Renal pelvis (tissue), 4 donors: Measurements from ENCODE around the gene RP2. TPM values are rescaled to one million over a fixed set of nuclear protein-coding genes. Genes with fewer than 3 reads are reported as not detected.
A peak's percentile ranks its signal among the peaks of the same experiment; 100 is the strongest.

Experiments used
- DNase-seq: peaks from one replicate; pipeline ENCODE4 v3.0.0-alpha.2; 2013
- polyA plus RNA-seq, 3 donors: library from polyadenylated mRNA; unstranded; fragments of 120-200 nt; gene quantifications; one replicate each; pipeline ENCODE4 v1.2.1, GENCODE V29; 2013; ENCODE audit not compliant: insufficient read length in 3 of 3

RP2 gene
- polyA plus RNA-seq, 3 donors, result 10.8 to 13.2 (median 12.5) TPM

GRCh38 chrX:46837558-46838485 lies 979 bp downstream of the RP2 start:
- peak; percentile 14 for DNase-seq

GRCh38 chrX:46838486-46838870 lies 1.6 kb downstream of the RP2 start:
- no peak for DNase-seq

- DNase-seq, result no peak
Observed at GRCh38 chrX:46838974-46839480, 2.2 kb downstream of the RP2 start.

- no peak for DNase-seq
Observed at GRCh38 chrX:46840946-46841345, 4.1 kb downstream of the RP2 start.

DNA sequence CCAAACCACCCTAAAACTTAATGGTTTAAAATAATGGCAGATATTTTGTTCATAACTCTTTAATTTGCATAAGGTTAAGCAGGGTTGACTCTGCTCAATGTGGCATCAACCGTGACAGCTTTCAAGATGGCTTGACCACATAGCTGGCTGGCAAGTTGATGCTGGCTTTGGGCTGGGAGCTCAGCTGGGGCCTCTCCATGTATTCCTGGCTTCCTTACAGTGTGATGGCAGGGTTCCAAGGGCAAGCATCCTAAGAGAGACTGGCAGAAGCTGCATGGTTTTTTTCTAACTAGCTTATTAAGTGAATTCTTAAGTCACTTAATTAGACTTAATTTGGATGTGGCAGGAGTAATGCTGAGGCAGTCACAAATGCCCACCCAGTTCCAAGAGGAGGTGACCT lies 4.5 kb downstream of the RP2 start:
- DNase-seq, result no peak

- DNase-seq, result no peak
Observed at GRCh38 chrX:46844913-46845312, 8.1 kb downstream of the RP2 start.

DNA sequence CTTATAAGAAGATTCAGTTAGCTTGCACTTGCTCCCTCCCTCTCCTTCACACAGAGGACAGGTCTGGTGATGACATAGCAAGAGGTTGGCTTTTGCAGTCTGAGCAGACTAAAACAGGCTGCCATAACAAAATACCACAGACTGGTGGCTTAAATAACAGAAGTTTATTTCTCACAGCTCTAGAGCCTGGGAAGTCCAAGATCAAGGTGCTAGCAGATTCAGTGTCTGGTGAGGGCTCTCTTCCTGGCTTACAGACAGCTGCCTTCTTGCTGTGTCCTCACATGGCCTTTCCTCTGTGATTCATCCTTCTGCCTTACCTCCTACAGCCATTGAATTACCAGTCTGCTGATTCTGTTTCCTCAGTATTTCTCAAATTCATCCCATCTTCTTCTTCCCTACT lies 13.1 kb downstream of the RP2 start:
- DNase-seq, result no peak

- DNase-seq, result no peak
Observed at GRCh38 chrX:46850771-46851170, 13.9 kb downstream of the RP2 start.

DNA sequence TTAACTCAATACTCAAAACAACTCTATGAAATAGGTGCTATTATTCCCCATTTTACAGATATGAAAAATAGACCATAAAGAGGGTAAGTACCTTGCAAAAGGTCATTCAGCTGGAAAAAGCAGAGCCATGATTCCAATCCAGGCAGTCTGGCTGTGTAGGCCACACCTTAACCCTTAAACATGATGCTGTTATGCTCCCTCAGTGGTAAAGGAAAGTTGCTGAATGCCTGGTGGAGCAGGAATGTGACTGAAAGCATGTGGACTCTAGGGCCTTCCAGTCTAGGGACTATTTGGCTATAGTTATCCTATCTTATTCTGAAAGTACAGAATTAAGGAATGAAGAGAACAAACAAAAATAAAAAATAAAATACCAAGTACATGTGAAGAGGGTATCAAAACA lies 19.6 kb downstream of the RP2 start:
- DNase-seq, result no peak

- no peak for DNase-seq
Observed at GRCh38 chrX:46860557-46860956, 23.7 kb downstream of the RP2 start.

- no peak for DNase-seq
Observed at GRCh38 chrX:46863072-46863471, 26.2 kb downstream of the RP2 start.

GRCh38 chrX:46864606-46865005 lies 27.8 kb downstream of the RP2 start:
- no peak for DNase-seq

DNA sequence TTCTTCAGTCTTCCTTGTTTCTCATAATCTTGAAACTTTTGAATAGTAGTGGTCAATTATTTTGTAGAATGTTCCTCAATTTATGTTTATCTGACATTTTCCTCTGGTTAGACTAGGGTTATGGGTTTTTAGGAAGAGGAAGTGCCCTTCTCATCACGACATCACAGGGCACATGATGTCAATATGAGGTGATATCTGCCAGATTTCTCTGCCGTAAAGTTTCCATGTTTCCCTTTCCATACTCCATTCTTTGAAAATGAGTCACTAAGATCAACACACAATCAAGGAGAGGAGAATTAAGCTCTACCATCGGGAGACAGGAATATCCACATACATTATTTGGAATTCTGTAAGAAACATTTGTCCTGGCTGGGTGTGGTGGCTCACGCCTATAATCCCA lies 28.4 kb downstream of the RP2 start:
- DNase-seq, result no peak

GRCh38 chrX:46866726-46867125 lies 29.9 kb downstream of the RP2 start:
- no peak for DNase-seq

DNA sequence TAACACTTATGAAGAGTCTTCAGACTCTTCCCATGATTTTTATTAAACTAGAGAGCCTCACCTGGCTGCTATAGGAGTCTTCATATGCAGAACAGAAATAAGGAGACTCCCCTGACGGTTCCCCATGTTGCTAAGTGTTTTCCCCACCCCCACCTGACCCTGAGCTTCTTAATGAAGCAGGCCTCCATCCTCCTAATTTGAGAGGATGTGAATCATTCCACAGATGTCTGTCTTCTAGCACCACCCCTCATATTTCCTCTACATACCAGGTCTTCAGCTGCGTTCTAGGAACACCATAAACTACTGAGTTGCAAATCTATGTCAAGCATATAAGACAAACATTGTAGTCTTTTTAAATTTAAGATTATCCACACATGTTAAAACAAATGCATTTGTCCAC lies 36.9 kb downstream of the RP2 start:
- DNase-seq, result no peak

GRCh38 chrX:46876901-46877300 lies 40.1 kb downstream of the RP2 start:
- no peak for DNase-seq

DNA sequence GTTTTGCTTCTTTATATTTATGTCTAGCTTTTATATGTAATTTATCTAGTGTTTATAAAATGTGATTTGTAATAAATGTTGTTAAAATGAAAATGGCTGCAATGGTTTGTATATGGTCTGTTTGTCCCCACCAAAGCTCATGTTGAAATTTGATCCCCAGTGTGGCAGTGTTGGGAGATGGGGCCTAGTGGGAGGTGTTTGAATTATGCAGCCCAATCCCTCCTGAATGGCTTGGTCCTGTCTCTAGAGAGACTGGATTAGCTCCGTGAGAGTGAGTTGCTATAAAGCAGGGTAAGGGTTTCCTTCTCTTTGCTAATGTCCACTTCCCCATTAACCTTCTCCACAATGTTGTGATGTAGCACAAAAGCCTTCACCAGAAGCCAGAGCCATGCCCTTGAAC lies 45.4 kb downstream of the RP2 start:
- no peak for DNase-seq

DNA sequence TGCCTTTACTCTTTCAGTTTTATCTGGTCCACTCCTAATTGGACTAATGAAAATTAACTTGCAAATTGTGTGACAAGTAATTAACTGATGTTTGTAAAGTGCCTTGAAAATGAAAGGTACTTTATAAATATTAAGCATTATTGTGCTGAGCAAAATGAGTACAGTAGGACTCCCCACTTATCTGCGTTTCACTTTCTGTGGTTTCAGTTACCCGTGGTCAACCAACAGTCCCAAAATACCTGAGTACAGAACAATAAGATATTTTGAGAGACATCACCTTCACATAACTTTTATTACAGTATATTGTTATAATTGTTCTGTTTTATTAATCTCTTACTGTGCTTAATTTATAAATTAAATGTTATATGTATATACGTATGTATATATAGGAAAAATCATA lies 48.0 kb downstream of the RP2 start:
- no peak for DNase-seq

GRCh38 chrX:46898207-46898606 lies 61.4 kb downstream of the RP2 start:
- DNase-seq, result no peak

- DNase-seq, result peak; percentile 62
Observed at GRCh38 chrX:46903458-46904242, 66.8 kb downstream of the RP2 start.

DNA sequence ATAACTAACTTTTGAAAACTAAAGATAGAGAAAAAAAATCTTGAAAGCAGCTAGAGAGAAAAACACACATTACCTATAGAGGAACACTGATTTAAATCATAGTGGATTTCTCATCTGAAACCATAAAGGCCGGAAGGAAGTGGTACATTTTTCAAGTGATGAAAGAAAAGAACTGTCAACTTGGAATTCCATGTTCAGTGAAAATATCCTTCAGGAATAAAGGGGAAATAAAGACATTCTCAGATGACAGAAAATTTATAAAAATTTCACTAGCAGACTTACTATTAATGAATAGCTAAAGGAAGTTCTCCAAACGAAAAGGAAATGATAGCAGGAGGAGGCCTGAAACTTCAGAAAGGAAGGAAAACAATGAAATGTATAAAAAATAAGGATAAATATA lies 67.8 kb downstream of the RP2 start:
- no peak for DNase-seq

DNA sequence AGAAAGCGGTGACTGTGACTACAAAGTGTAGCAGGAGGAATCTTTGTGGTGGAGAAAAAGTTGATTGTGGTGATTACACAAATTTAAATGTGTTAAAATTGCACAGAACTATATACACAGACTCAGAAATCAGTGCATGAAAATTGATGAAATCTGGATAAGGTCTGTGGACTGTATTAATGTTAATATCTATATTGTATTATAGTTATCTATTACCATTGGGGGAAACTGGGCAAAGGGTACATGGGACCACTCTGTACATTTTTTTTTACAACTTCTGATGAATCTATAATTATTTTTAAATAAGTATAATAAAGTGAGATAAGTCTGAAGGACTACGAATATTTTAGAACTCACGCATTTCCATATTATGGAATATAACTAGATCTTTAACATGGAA lies 73.6 kb downstream of the RP2 start:
- no peak for DNase-seq

DNA sequence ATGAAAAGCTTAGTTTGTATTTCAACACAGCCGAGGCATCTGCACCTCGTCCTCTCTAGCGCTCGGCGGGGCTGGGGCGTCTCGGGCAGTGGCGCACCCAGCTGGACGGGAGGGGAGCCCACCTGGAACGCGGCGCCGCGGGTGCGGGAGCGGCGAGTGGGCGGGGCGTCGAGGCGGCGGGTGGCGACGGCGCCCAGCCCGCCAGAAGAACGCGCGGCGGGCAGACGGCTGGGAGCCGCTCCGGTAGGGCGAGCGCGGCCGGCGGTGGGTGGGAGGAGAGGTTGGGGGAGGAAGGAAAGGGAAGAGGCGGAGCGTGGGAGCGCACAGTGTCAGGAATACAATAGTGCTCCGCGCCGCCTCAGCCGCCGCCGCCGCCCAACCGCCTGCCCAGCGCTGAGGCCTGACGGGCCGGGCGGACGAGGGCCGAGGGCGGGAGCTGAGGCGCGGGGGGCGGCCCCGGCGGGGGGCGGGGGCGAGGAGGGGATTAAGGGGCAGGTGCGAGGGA lies 75.3 kb downstream of the RP2 start, which contains the start of gene JADE3:
TSS of gene JADE3 (plus strand) at position 324 of the 505 bp plus-strand sequence. CDS start 72,474 bp downstream, outside the sequence.
- DNase-seq, result peak; percentile 78
